KMS-11 (cell line): ENCODE results near the gene SLC39A6.
"Not testable (repeated sequence)": the region's sequence is repeated elsewhere in the genome, so short reads cannot be mapped to it uniquely, and the experiment has no call there.

Experiments used
- H2AFZ ChIP-seq: fragments of 200-600 bp; sonication (generic); 2 replicates; pipeline ENCODE4 v1.6.1; 2016; ENCODE audit warnings: antibody characterized with exemption, mixed run types, low read depth
- H3K27ac ChIP-seq: fragments of 200-600 bp; sonication (generic); 2 replicates; pipeline ENCODE4 v1.6.1; 2016; ENCODE audit warnings: mild to moderate bottlenecking, mixed run types
- H3K27me3 ChIP-seq: fragments of 200-600 bp; sonication (generic); 2 replicates; pipeline ENCODE4 v1.6.1; 2017; ENCODE audit warnings: mild to moderate bottlenecking, low read depth, mixed run types, moderate library complexity; ENCODE audit not compliant: insufficient read depth
- H3K36me3 ChIP-seq: fragments of 200-600 bp; sonication (generic); 2 replicates; pipeline ENCODE4 v1.6.1; 2017; ENCODE audit warnings: mild to moderate bottlenecking, mixed run types; ENCODE audit not compliant: insufficient read depth
- H3K4me1 ChIP-seq: fragments of 200-600 bp; sonication (generic); 2 replicates; pipeline ENCODE4 v1.6.1; 2016; ENCODE audit warnings: mild to moderate bottlenecking, low read depth, mixed run types; ENCODE audit not compliant: poor library complexity, severe bottlenecking
- H3K4me2 ChIP-seq: fragments of 200-600 bp; sonication (generic); 2 replicates; pipeline ENCODE4 v1.7.0; 2016; ENCODE audit warnings: mild to moderate bottlenecking, mixed run types
- H3K4me3 ChIP-seq: fragments of 200-600 bp; sonication (generic); IDR thresholded peaks from 2 replicates; pipeline ENCODE4 v1.6.1; 2017; ENCODE audit warnings: low read depth, low read length, mixed read lengths; ENCODE audit not compliant: insufficient read depth
- H3K79me2 ChIP-seq: fragments of 200-600 bp; sonication (generic); 2 replicates; pipeline ENCODE4 v1.6.1; 2016; ENCODE audit warnings: low read depth, mixed run types; ENCODE audit not compliant: insufficient read depth
- H3K9ac ChIP-seq: fragments of 200-600 bp; sonication (generic); 2 replicates; pipeline ENCODE4 v1.6.1; 2016; ENCODE audit warnings: mild to moderate bottlenecking, mixed run types
- H4K20me1 ChIP-seq: fragments of 200-600 bp; sonication (generic); 2 replicates; pipeline ENCODE4 v1.6.1; 2016; ENCODE audit warnings: mild to moderate bottlenecking, mixed run types; ENCODE audit not compliant: insufficient read depth
- CTCF ChIP-seq: fragments of 200-600 bp; sonication (generic); conservative IDR thresholded peaks from 2 replicates; pipeline ENCODE4 v1.6.1; 2017; ENCODE audit warnings: low read depth, mild to moderate bottlenecking, antibody characterized with exemption, low read length, moderate library complexity, mixed read lengths

Gene SLC39A6

GRCh38 chr18:36175481-36175880 is 46.3 kb upstream of the SLC39A6 start:
- H4K20me1 ChIP-seq = no peaks in the 10 kb centered on the region
- no peak overlapping the region for H3K27ac ChIP-seq
- TF ChIP-seq CTCF = no peak
- no peaks in the 10 kb centered on the region for H3K4me1 ChIP-seq
- H3K36me3 ChIP-seq = no peaks in the 10 kb centered on the region
- H3K4me3 ChIP-seq = no peak overlapping the region
- H3K4me2 ChIP-seq = no peak overlapping the region
- H3K9ac ChIP-seq = no peak overlapping the region
- no peaks in the 10 kb centered on the region for H3K79me2 ChIP-seq
- H2AFZ ChIP-seq = no peak overlapping the region
- H3K27me3 ChIP-seq = no peaks in the 10 kb centered on the region

DNA sequence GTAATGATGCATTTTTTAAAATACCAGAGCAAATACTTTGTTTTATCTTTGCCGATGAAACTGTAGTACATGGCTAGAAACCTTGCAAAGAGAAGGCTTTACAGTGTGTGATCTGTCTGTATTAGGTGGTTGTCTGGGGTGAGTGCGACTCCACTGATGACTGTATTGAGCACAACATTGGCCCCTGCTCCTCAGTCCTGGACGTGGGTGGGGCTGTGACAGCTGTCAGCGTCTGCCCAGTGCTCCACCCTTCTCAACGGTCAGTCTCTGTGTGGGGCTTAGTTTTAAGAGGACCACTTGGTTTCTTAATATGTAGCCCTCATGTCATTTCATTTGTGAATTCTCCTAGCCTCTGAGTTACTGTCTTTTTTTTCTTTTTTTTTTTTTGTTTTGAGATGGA is 40.8 kb upstream of the SLC39A6 start:
- H3K27me3 ChIP-seq = no peaks in the 10 kb centered on the region
- no peaks in the 10 kb centered on the region for H3K79me2 ChIP-seq
- no peak for TF ChIP-seq CTCF
- no peaks in the 10 kb centered on the region for H4K20me1 ChIP-seq
- H3K4me1 ChIP-seq = no peaks in the 10 kb centered on the region
- H3K9ac ChIP-seq = no peak overlapping the region
- no peak overlapping the region for H2AFZ ChIP-seq
- no peak overlapping the region for H3K4me3 ChIP-seq
- H3K4me2 ChIP-seq = no peak overlapping the region
- H3K36me3 ChIP-seq = no peaks in the 10 kb centered on the region; the same call in 1 of the 2 replicates
- no peak overlapping the region for H3K27ac ChIP-seq

- H3K79me2 ChIP-seq, H4K20me1 ChIP-seq, H3K36me3 ChIP-seq, H3K4me1 ChIP-seq, H3K27ac ChIP-seq, H3K4me2 ChIP-seq, H3K27me3 ChIP-seq, H2AFZ ChIP-seq, H3K4me3 ChIP-seq, H3K9ac ChIP-seq: not testable (repeated sequence)
Observed at GRCh38 chr18:36168296-36168695, 39.2 kb upstream of the SLC39A6 start.

DNA sequence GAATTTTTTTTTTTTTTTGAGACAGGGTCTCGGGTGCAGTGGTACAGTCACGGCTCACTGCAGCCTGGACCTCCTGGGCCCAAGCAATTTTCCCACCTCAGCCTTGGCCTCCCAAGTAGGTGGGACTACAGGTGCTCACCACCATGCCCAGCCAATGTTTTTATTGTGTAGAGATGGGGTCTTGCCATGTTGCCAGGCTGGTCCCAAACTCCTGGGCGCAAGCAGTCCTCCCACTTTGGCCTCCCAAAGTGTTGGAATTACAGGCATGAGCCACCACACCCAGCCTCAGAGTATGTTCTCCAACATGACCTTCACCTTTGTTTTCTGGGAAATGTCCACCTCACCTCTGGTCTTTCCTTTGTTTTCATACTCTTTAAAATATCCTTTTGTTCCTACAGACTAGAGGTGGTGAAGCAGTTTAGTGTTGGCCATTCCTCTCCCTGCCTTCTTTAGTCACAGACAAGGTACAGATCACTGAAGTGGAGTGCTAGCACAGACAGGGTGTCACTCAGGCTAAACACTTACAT is 38.6 kb upstream of the SLC39A6 start:
- no peak for TF ChIP-seq CTCF
- no peak overlapping the region for H3K4me3 ChIP-seq
- no peak overlapping the region for H2AFZ ChIP-seq
- no peak overlapping the region for H3K27ac ChIP-seq
- H3K36me3 ChIP-seq = peaks cover 8% of the 10 kb centered on the region; the same call in 1 of the 2 replicates
- no peak overlapping the region for H3K4me2 ChIP-seq
- H3K4me1 ChIP-seq = no peaks in the 10 kb centered on the region
- H3K79me2 ChIP-seq = no peaks in the 10 kb centered on the region
- H3K27me3 ChIP-seq = no peaks in the 10 kb centered on the region
- H4K20me1 ChIP-seq = no peaks in the 10 kb centered on the region
- no peak overlapping the region for H3K9ac ChIP-seq

GRCh38 chr18:36162981-36163380 is 33.8 kb upstream of the SLC39A6 start:
- Histone ChIP-seq H4K20me1 (no peaks in the 10 kb centered on the region), H3K4me3 (no peak overlapping the region), H3K27me3 (no peaks in the 10 kb centered on the region), H3K27ac (no peak overlapping the region), H3K4me1 (no peaks in the 10 kb centered on the region), H3K9ac (no peak overlapping the region), H3K4me2 (no peak overlapping the region), H3K79me2 (no peaks in the 10 kb centered on the region), H2AFZ (no peak overlapping the region), H3K36me3 (peaks cover 12% of the 10 kb centered on the region; the same call in 1 of the 2 replicates)
- TF ChIP-seq CTCF = no peak
